ENCODE data around the gene CYP39A1. TPM values are rescaled to one million over a fixed set of nuclear protein-coding genes. Genes with fewer than 3 reads are reported as not detected.

CYP39A1 gene
- total RNA-seq, 2 donors from 2014 or later: 1.8 to 3.8 TPM

DNA sequence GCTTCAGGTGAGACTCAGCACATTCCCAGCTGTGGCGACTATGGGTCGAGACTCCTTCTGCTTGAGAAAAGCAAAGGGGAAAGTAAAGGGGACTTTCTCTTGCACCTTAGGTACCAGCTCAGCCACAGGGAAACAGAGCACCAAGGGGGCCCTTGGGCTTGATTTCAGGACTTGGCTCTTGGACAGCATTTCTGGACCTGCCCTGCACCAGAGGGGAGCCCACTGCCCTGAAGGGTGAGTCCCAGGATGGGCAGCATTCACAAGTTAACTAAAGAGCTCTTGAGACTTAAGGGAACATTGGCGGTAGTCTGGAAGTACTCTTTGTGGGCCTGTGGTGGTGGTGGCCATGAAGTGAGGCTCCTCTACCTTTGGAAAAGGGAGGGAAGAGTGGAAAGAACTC, 111.1 kb downstream of the CYP39A1 start:
- 92 to 100% methylated on average over 3 of the region's 3 CpGs for WGBS, 2 experiments (ENCODE audit: insufficient coverage in 1 of 2, insufficient read length in 1 of 2)
- H3K9me3 ChIP-seq (ENCODE audit: control insufficient read depth, low read length): peaks cover 21% of the 10 kb centered on the region
- H3K4me3 ChIP-seq (ENCODE audit: low read length): no peak overlapping the region
- H3K9me3 Mint-ChIP-seq: peaks cover 19% of the 10 kb centered on the region
- H3K27ac ChIP-seq (ENCODE audit: low read depth, low read length): no peak overlapping the region
- no peaks in the 10 kb centered on the region for H3K36me3 Mint-ChIP-seq (ENCODE audit: low read depth)
- H3K4me3 Mint-ChIP-seq: no peak overlapping the region
- H3K4me1 Mint-ChIP-seq: no peaks in the 10 kb centered on the region
- H3K36me3 ChIP-seq (ENCODE audit: control insufficient read depth, insufficient read depth, low read length): no peaks in the 10 kb centered on the region
- no peak overlapping the region for H3K27ac Mint-ChIP-seq
- no peak overlapping the region for H3K9ac ChIP-seq (ENCODE audit: extremely low read depth, low read length, poor library complexity, severe bottlenecking)
- no peaks in the 10 kb centered on the region for H3K27me3 Mint-ChIP-seq (ENCODE audit: insufficient read depth)
- H3K4me1 ChIP-seq (ENCODE audit: control insufficient read depth, insufficient read depth, low read length): no peaks in the 10 kb centered on the region
- no peaks in the 10 kb centered on the region for H3K27me3 ChIP-seq (ENCODE audit: control insufficient read depth, insufficient read depth, low read length, poor library complexity, severe bottlenecking)
- TF ChIP-seq, protein P1, sequence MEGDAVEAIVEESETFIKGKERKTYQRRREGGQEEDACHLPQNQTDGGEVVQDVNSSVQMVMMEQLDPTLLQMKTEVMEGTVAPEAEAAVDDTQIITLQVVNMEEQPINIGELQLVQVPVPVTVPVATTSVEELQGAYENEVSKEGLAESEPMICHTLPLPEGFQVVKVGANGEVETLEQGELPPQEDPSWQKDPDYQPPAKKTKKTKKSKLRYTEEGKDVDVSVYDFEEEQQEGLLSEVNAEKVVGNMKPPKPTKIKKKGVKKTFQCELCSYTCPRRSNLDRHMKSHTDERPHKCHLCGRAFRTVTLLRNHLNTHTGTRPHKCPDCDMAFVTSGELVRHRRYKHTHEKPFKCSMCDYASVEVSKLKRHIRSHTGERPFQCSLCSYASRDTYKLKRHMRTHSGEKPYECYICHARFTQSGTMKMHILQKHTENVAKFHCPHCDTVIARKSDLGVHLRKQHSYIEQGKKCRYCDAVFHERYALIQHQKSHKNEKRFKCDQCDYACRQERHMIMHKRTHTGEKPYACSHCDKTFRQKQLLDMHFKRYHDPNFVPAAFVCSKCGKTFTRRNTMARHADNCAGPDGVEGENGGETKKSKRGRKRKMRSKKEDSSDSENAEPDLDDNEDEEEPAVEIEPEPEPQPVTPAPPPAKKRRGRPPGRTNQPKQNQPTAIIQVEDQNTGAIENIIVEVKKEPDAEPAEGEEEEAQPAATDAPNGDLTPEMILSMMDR (conservative IDR thresholded peaks at IDR 0.05): no peak
- peak; percentile 51 for DNase-seq

GRCh38 chr6:46539866-46540265, 112.8 kb downstream of the CYP39A1 start:
- Mint-ChIP-seq H3K4me1 (no peaks in the 10 kb centered on the region), H3K27ac (no peak overlapping the region), H3K36me3 (ENCODE audit: low read depth) (no peaks in the 10 kb centered on the region), H3K4me3 (no peak overlapping the region), H3K27me3 (ENCODE audit: insufficient read depth) (no peaks in the 10 kb centered on the region), H3K9me3 (peaks cover 16% of the 10 kb centered on the region)
- Histone ChIP-seq H3K4me1 (ENCODE audit: control insufficient read depth, insufficient read depth, low read length) (no peaks in the 10 kb centered on the region), H3K4me3 (ENCODE audit: low read length) (no peak overlapping the region), H3K36me3 (ENCODE audit: control insufficient read depth, insufficient read depth, low read length) (no peaks in the 10 kb centered on the region), H3K27me3 (ENCODE audit: control insufficient read depth, insufficient read depth, low read length, poor library complexity, severe bottlenecking) (no peaks in the 10 kb centered on the region), H3K27ac (ENCODE audit: low read depth, low read length) (no peak overlapping the region), H3K9ac (ENCODE audit: extremely low read depth, low read length, poor library complexity, severe bottlenecking) (no peak overlapping the region), H3K9me3 (ENCODE audit: control insufficient read depth, low read length) (peaks cover 16% of the 10 kb centered on the region)
- 88 to 100% methylated on average over 1 to 2 of the region's 2 CpGs for WGBS, 2 experiments (ENCODE audit: insufficient coverage in 1 of 2, insufficient read length in 1 of 2)
- TF ChIP-seq, protein P1 (conservative IDR thresholded peaks at IDR 0.05): no peak
- no peak for DNase-seq

- H3K27ac Mint-ChIP-seq: no peak overlapping the region
- Histone ChIP-seq H3K27ac (ENCODE audit: low read depth, low read length) (no peak overlapping the region), H3K9me3 (ENCODE audit: control insufficient read depth, low read length) (peaks cover 7% of the 10 kb centered on the region), H3K36me3 (ENCODE audit: control insufficient read depth, insufficient read depth, low read length) (no peaks in the 10 kb centered on the region), H3K4me1 (ENCODE audit: control insufficient read depth, insufficient read depth, low read length) (no peaks in the 10 kb centered on the region), H3K27me3 (ENCODE audit: control insufficient read depth, insufficient read depth, low read length, poor library complexity, severe bottlenecking) (no peaks in the 10 kb centered on the region), H3K9ac (ENCODE audit: extremely low read depth, low read length, poor library complexity, severe bottlenecking) (no peak overlapping the region), H3K4me3 (ENCODE audit: low read length) (no peak overlapping the region)
- H3K4me3 Mint-ChIP-seq: no peak overlapping the region
- TF ChIP-seq, protein P1 (conservative IDR thresholded peaks at IDR 0.05): no peak
- no peaks in the 10 kb centered on the region for H3K4me1 Mint-ChIP-seq
- 76 to 100% methylated on average over 2 to 6 of the region's 6 CpGs for WGBS, 2 experiments (ENCODE audit: insufficient coverage in 1 of 2, insufficient read length in 1 of 2)
- H3K27me3 Mint-ChIP-seq (ENCODE audit: insufficient read depth): no peaks in the 10 kb centered on the region
- no peak for DNase-seq
- H3K9me3 Mint-ChIP-seq: peaks cover 7% of the 10 kb centered on the region
- no peaks in the 10 kb centered on the region for H3K36me3 Mint-ChIP-seq (ENCODE audit: low read depth)
Observed at GRCh38 chr6:46538800-46539480, 113.7 kb downstream of the CYP39A1 start.

Measured in endodermal cell (in vitro differentiated cells).